ENCODE results near the gene CD247.

- TF ChIP-seq EZH2 (optimal IDR thresholded peaks at IDR 0.05; ENCODE audit: low read depth, low read length) (no peak), CTCF (IDR thresholded peaks at IDR 0.05; ENCODE audit: low read length) (no peak)
These were observed 110.0 kb downstream of the CD247 start for GRCh38 chr1:167408355-167408754.
